Mammary epithelial cell (primary cell): ENCODE measurements around the gene GNAS.

Experiments
- CTCF ChIP-seq, 2 donors: IDR thresholded peaks in 1 of 2; conservative IDR thresholded peaks in 1 of 2; 2 replicates each; pipeline ENCODE4 v1.5.1; 2011 to 2012; ENCODE audit warnings: inconsistent platforms in 2 of 2, low read length in 2 of 2, mild to moderate bottlenecking in 2 of 2, control low read depth in 1 of 2, low read depth in 1 of 2; ENCODE audit not compliant: insufficient read depth in 1 of 2; ENCODE audit errors: extremely low read depth in 1 of 2
- EZH2 ChIP-seq: IDR thresholded peaks from 2 replicates; pipeline ENCODE4 v1.6.1; 2012; ENCODE audit warnings: low read length, inconsistent platforms, borderline replicate concordance

- no peak for TF ChIP-seq CTCF (conservative IDR thresholded peaks at IDR 0.05 in 1 of 2, IDR thresholded peaks at IDR 0.05 in 1 of 2; ENCODE audit: extremely low read depth in 1 of 2, insufficient read depth in 1 of 2, low read depth in 1 of 2, low read length in 2 of 2)
- TF ChIP-seq EZH2 = no peak
Measured at GRCh38 chr20:58905236-58905635, 52.7 kb downstream of the GNAS start.
